NCI-H446 treated with DMSO at 0.1 percent for 48 hours (cell line): Measurements from ENCODE around the gene SNTG2.

Source experiments
- DNase-seq: peaks from one replicate; lab custom pipeline; 2025; lab: John Stamatoyannopoulos, UW

Gene SNTG2

GRCh38 chr2:1002350-1002749, 51.7 kb downstream of the SNTG2 start:
- no peak for DNase-seq

- no peak for DNase-seq
These were observed 53.7 kb downstream of the SNTG2 start for GRCh38 chr2:1004398-1004797.

GRCh38 chr2:1010415-1010930, 59.8 kb downstream of the SNTG2 start:
- no peak for DNase-seq

DNA sequence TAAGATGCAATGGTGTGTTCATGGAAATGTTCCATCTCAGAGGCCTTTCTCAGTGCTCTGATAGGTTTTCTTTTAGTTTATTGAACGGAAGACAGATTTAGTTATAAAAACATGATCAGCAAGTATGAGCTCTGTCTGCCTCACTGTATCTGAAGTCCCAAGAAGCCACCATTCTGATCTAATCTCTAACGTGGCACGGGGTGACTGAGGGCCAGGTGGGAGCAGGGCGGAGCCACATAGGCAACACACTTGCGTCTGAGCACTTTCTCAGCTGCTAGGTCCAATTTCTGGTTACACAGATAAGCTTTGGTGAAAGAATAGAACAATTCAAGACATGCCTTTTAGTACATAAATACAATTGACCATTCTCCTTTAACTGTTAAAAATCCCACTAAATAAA, 60.4 kb downstream of the SNTG2 start:
- no peak for DNase-seq

- DNase-seq = no peak
These were observed 61.3 kb downstream of the SNTG2 start for GRCh38 chr2:1011985-1012384.

DNA sequence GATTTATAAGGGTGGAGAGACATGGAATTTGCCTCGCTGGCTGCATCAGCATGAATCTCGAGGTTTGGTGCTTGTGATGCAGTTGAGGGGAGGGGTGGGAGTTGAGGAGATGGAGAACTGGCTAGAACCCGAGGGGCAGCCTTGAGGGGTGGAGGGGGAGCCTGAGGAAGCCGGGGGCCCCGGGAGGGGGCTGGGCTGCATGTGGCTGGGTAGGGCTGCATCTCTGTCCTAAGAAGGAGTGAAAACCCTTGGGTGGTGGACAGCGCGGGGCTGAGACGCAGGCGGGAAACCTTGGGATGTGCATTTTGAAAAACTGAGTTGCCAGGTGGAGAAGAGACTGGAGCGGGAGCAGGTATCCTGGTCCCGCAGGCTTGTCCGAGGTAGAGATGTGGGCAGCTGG, 64.2 kb downstream of the SNTG2 start:
- no peak for DNase-seq

GRCh38 chr2:1016500-1016899, 65.9 kb downstream of the SNTG2 start:
- DNase-seq = no peak

- no peak for DNase-seq
These were observed 67.2 kb downstream of the SNTG2 start for GRCh38 chr2:1017827-1018226.

GRCh38 chr2:1020206-1020605, 69.6 kb downstream of the SNTG2 start:
- DNase-seq = no peak

DNA sequence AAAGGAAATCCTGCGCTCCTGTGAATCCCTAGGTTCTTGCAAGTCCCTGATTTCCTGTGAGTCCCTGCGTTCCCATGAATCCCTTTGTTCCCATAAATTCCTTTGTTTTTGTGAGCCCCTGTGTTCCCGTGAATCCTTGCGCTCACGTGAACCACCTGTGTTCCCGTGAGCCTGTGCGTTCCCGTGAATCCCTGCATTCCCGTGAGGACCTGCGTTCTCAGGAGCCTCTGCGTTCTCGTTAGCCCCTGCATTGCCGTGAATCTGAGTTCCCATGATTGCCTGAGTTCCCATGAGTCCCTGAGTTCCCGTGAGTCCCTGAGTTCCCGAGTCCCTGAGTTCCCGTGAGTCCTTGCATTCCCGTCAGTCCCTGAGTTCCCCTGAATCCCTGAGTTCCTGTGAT, 71.5 kb downstream of the SNTG2 start:
- DNase-seq = no peak

- DNase-seq = no peak
These were observed 74.3 kb downstream of the SNTG2 start for GRCh38 chr2:1024981-1025380.

DNA sequence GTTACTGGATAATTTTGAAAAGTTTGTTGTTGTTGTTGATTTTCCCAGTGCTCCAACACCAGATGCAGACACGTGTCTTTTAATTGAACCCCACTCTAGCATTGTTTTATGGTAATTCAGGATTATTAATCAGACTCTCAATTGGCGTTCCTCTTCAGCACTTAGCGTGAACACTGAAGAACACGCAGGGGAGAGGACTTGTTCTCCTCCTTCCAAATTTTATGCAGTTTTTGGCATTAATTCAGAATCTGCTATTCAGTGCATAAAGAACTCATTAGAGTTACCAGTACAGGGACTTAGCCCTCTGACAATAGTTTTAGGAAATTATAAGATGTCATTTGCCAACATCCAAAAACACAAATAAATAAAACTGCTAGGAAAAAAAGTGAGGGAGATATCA, 75.5 kb downstream of the SNTG2 start:
- DNase-seq = no peak

- no peak for DNase-seq
These were observed 78.2 kb downstream of the SNTG2 start for GRCh38 chr2:1028831-1029230.

GRCh38 chr2:1032030-1032429, 81.4 kb downstream of the SNTG2 start:
- no peak for DNase-seq

DNA sequence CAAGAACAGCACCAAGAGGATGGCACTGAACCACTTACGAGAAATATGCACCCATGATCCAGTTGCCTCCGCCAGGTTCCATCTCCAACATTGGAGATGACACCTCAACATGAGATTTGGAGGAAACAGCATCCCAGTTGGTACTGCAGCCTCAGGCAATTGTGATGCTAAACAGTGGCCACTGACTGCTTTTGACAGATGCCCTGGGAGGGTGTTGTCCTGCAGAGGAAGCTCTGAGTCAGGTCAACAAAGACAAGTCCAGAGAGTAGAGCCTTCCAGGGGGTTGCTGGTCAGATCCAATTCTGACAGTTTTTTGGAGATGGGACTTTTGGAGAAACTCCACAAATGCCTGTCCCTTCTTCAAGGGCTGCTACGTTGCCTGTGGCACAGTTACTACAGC, 82.4 kb downstream of the SNTG2 start:
- DNase-seq = no peak

DNA sequence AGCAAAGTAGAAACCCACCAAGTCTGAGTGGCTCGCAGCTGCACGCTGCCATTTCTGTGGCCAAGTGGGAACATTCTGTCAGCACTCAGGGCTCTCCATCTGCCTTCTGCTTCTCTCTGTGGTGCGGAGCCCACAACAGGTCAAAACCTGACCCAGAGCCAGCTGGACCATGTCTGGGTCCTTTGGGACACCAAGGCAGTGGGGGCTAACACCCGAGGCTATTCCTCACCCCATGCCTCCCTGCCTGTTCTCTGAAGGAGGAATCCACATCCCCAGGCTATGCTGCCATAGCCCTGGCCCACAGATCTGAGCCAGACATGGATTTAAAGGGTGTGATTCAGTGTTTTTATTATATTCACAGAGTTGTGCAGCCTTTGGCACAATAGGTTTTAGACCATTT, 86.4 kb downstream of the SNTG2 start:
- DNase-seq = no peak

DNA sequence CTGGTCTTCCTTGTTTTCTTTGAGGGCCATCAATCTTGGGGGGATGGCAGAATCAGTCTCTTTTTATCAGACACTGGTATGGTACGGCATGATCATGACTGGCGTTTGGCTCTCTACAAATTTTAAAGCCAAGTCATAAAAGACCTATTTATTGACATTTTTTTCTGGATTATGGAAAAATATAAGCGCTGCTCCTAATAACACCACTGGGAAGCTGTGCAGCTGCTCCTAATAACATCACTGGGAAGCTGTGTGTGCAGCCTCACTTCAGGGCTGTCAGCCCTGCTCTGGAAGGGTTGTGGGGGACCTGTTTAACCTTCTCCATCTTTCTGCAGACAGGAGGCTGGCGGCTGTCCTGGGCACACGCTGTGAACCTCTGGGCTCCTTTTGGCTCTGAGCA, 88.9 kb downstream of the SNTG2 start:
- DNase-seq = no peak

- no peak for DNase-seq
These were observed 90.6 kb downstream of the SNTG2 start for GRCh38 chr2:1041012-1041805.

DNA sequence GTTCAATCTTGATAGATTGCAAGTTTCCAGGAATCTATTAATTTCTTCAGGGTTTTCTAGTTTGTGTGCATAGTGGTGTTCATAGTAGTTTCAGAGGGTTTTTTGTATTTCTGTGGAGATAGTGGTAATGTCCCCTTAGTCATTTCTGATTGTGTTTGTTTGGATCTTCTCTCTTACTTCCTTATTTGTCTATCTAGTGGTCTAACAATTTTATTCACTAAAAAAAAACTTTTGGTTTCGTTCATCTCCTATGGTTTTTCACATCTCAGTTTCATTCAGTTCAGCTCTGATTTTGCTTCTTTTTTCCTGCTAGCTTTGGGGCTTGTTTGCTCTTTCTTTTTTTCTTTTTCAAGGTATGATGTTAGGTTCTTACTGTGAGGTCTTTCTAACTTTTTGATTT, 94.5 kb downstream of the SNTG2 start:
- no peak for DNase-seq

GRCh38 chr2:1046067-1046466, 95.4 kb downstream of the SNTG2 start:
- no peak for DNase-seq

- DNase-seq = no peak
These were observed 96.8 kb downstream of the SNTG2 start for GRCh38 chr2:1047485-1047884.

- no peak for DNase-seq
These were observed 99.0 kb downstream of the SNTG2 start for GRCh38 chr2:1049691-1050090.

- no peak for DNase-seq
These were observed 100.4 kb downstream of the SNTG2 start for GRCh38 chr2:1051075-1051474.

DNA sequence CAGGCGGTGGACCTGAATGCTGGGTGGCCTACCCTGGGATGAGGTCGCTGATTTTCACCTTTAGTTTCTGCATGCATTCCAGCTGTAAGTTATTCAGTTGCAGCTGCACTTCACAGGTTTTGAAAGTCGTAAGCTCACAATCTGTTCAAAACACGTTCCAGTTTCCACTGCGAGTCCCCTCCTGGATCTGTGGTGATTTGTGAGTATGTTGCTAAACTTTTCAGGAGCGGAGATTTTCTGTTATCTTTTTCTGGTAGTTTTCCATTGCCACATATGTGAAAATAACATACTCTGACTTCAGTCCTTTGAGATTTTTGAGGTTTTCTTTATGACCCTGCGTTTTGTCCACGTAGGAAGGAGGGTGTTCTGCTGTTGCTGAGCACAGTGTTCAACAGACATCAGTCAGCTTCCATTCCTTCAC, 102.1 kb downstream of the SNTG2 start:
- no peak for DNase-seq
